ENCODE results near the gene TECPR1.

TECPR1 gene

GRCh38 chr7:98238976-98239375 lies 13.1 kb downstream of the TECPR1 start:
- Histone ChIP-seq H3K79me1 (ENCODE audit: low read length) (no peaks in the 10 kb centered on the region), H3K9ac (ENCODE audit: low read length) (no peak overlapping the region), H3K79me2 (ENCODE audit: control insufficient read depth, insufficient read depth, low read length) (no peaks in the 10 kb centered on the region), H4K8ac (ENCODE audit: low read depth, low read length) (no peak overlapping the region), H3K4ac (ENCODE audit: low read depth, low read length) (no peak overlapping the region), H3K18ac (ENCODE audit: low read length) (no peak overlapping the region), H2BK120ac (ENCODE audit: low read depth, low read length) (no peak overlapping the region), H3K23ac (ENCODE audit: low read length) (no peak overlapping the region), H2AK5ac (ENCODE audit: low read length) (no peak overlapping the region), H3K27ac (ENCODE audit: low read depth, low read length) (no peak overlapping the region), H3K36me3 (ENCODE audit: control insufficient read depth, insufficient read depth, low read length) (no peaks in the 10 kb centered on the region), H4K5ac (ENCODE audit: low read length) (no peak overlapping the region), H3K56ac (ENCODE audit: low read length) (no peak overlapping the region), H3K27me3 (ENCODE audit: insufficient read depth, low read length, poor library complexity) (no peaks in the 10 kb centered on the region), H2BK5ac (ENCODE audit: low read length) (no peak overlapping the region), H3K4me3 (ENCODE audit: low read length) (no peak overlapping the region), H3K4me1 (ENCODE audit: control insufficient read depth, low read depth, low read length) (no peaks in the 10 kb centered on the region), H3K4me2 (ENCODE audit: low read length) (no peak overlapping the region), H2BK15ac (replicated peaks; ENCODE audit: low read depth) (no peak overlapping the region)
- no peak for DNase-seq
- WGBS (ENCODE audit: extremely low coverage, insufficient coverage, low lambda C conversion rate): no CpG with 5 or more reads among the region's 9 CpGs

- Histone ChIP-seq H3K4ac (ENCODE audit: low read depth, low read length) (no peak overlapping the region), H3K23ac (ENCODE audit: low read length) (no peak overlapping the region), H3K4me3 (ENCODE audit: low read length) (no peak overlapping the region), H3K18ac (ENCODE audit: low read length) (no peak overlapping the region), H3K27me3 (ENCODE audit: insufficient read depth, low read length, poor library complexity) (no peaks in the 10 kb centered on the region), H3K36me3 (ENCODE audit: control insufficient read depth, insufficient read depth, low read length) (no peaks in the 10 kb centered on the region), H3K9ac (ENCODE audit: low read length) (no peak overlapping the region), H3K4me1 (ENCODE audit: control insufficient read depth, low read depth, low read length) (no peaks in the 10 kb centered on the region), H2BK15ac (replicated peaks; ENCODE audit: low read depth) (no peak overlapping the region), H4K5ac (ENCODE audit: low read length) (no peak overlapping the region), H3K79me1 (ENCODE audit: low read length) (no peaks in the 10 kb centered on the region), H4K8ac (ENCODE audit: low read depth, low read length) (no peak overlapping the region), H3K27ac (ENCODE audit: low read depth, low read length) (no peak overlapping the region), H2AK5ac (ENCODE audit: low read length) (no peak overlapping the region), H2BK5ac (ENCODE audit: low read length) (no peak overlapping the region), H2BK120ac (ENCODE audit: low read depth, low read length) (no peak overlapping the region), H3K56ac (ENCODE audit: low read length) (no peak overlapping the region), H3K4me2 (ENCODE audit: low read length) (no peak overlapping the region), H3K79me2 (ENCODE audit: control insufficient read depth, insufficient read depth, low read length) (no peaks in the 10 kb centered on the region)
- WGBS (ENCODE audit: extremely low coverage, insufficient coverage, low lambda C conversion rate): no CpG with 5 or more reads among the region's 4 CpGs
- DNase-seq: no peak
Measured at GRCh38 chr7:98238076-98238475, 14.0 kb downstream of the TECPR1 start.

- Histone ChIP-seq H3K56ac (ENCODE audit: low read length) (no peak overlapping the region), H3K18ac (ENCODE audit: low read length) (no peak overlapping the region), H3K27ac (ENCODE audit: low read depth, low read length) (no peak overlapping the region), H3K23ac (ENCODE audit: low read length) (no peak overlapping the region), H3K4me1 (ENCODE audit: control insufficient read depth, low read depth, low read length) (no peaks in the 10 kb centered on the region), H3K4me3 (ENCODE audit: low read length) (no peak overlapping the region), H4K5ac (ENCODE audit: low read length) (no peak overlapping the region), H2BK5ac (ENCODE audit: low read length) (no peak overlapping the region), H3K79me1 (ENCODE audit: low read length) (no peaks in the 10 kb centered on the region), H2AK5ac (ENCODE audit: low read length) (no peak overlapping the region), H2BK120ac (ENCODE audit: low read depth, low read length) (no peak overlapping the region), H3K79me2 (ENCODE audit: control insufficient read depth, insufficient read depth, low read length) (no peaks in the 10 kb centered on the region), H3K36me3 (ENCODE audit: control insufficient read depth, insufficient read depth, low read length) (no peaks in the 10 kb centered on the region), H3K9ac (ENCODE audit: low read length) (no peak overlapping the region), H3K4ac (ENCODE audit: low read depth, low read length) (no peak overlapping the region), H3K4me2 (ENCODE audit: low read length) (no peak overlapping the region), H4K8ac (ENCODE audit: low read depth, low read length) (no peak overlapping the region), H2BK15ac (replicated peaks; ENCODE audit: low read depth) (no peak overlapping the region), H3K27me3 (ENCODE audit: insufficient read depth, low read length, poor library complexity) (no peaks in the 10 kb centered on the region)
- DNase-seq: no peak
- WGBS (ENCODE audit: extremely low coverage, insufficient coverage, low lambda C conversion rate): no CpG with 5 or more reads among the region's 25 CpGs
Measured at GRCh38 chr7:98236355-98237185, 15.5 kb downstream of the TECPR1 start.

GRCh38 chr7:98235901-98236300 lies 16.1 kb downstream of the TECPR1 start:
- no CpG with 5 or more reads among the region's 11 CpGs for WGBS (ENCODE audit: extremely low coverage, insufficient coverage, low lambda C conversion rate)

GRCh38 chr7:98234429-98235147 lies 17.4 kb downstream of the TECPR1 start:
- no peak overlapping the region for H3K4ac ChIP-seq (ENCODE audit: low read depth, low read length)
- H3K4me1 ChIP-seq (ENCODE audit: control insufficient read depth, low read depth, low read length): no peaks in the 10 kb centered on the region
- H4K8ac ChIP-seq (ENCODE audit: low read depth, low read length): no peak overlapping the region
- H3K56ac ChIP-seq (ENCODE audit: low read length): no peak overlapping the region
- no peak overlapping the region for H3K9ac ChIP-seq (ENCODE audit: low read length)
- no peak overlapping the region for H3K27ac ChIP-seq (ENCODE audit: low read depth, low read length)
- no peak overlapping the region for H2BK120ac ChIP-seq (ENCODE audit: low read depth, low read length)
- no peak overlapping the region for H3K23ac ChIP-seq (ENCODE audit: low read length)
- H3K79me2 ChIP-seq (ENCODE audit: control insufficient read depth, insufficient read depth, low read length): no peaks in the 10 kb centered on the region
- no peaks in the 10 kb centered on the region for H3K79me1 ChIP-seq (ENCODE audit: low read length)
- DNase-seq: no peak
- H3K36me3 ChIP-seq (ENCODE audit: control insufficient read depth, insufficient read depth, low read length): no peaks in the 10 kb centered on the region
- no peak overlapping the region for H3K4me2 ChIP-seq (ENCODE audit: low read length)
- no peak overlapping the region for H2AK5ac ChIP-seq (ENCODE audit: low read length)
- no peak overlapping the region for H4K5ac ChIP-seq (ENCODE audit: low read length)
- WGBS (ENCODE audit: extremely low coverage, insufficient coverage, low lambda C conversion rate): no CpG with 5 or more reads among the region's 10 CpGs
- no peak overlapping the region for H2BK15ac ChIP-seq (replicated peaks; ENCODE audit: low read depth)
- no peaks in the 10 kb centered on the region for H3K27me3 ChIP-seq (ENCODE audit: insufficient read depth, low read length, poor library complexity)
- H2BK5ac ChIP-seq (ENCODE audit: low read length): no peak overlapping the region
- H3K4me3 ChIP-seq (ENCODE audit: low read length): no peak overlapping the region
- H3K18ac ChIP-seq (ENCODE audit: low read length): no peak overlapping the region

More at GRCh38 chr7:98235901-98236300, 16.1 kb downstream of the TECPR1 start:
- DNase-seq: no peak
- no peaks in the 10 kb centered on the region for H3K36me3 ChIP-seq (ENCODE audit: control insufficient read depth, insufficient read depth, low read length)
- no peak overlapping the region for H3K4me3 ChIP-seq (ENCODE audit: low read length)
- H3K18ac ChIP-seq (ENCODE audit: low read length): no peak overlapping the region
- H3K4me2 ChIP-seq (ENCODE audit: low read length): no peak overlapping the region
- no peaks in the 10 kb centered on the region for H3K4me1 ChIP-seq (ENCODE audit: control insufficient read depth, low read depth, low read length)
- no peak overlapping the region for H4K8ac ChIP-seq (ENCODE audit: low read depth, low read length)
- no peak overlapping the region for H2BK120ac ChIP-seq (ENCODE audit: low read depth, low read length)
- H2BK5ac ChIP-seq (ENCODE audit: low read length): no peak overlapping the region
- H3K79me2 ChIP-seq (ENCODE audit: control insufficient read depth, insufficient read depth, low read length): no peaks in the 10 kb centered on the region
- H2BK15ac ChIP-seq (replicated peaks; ENCODE audit: low read depth): no peak overlapping the region
- H3K56ac ChIP-seq (ENCODE audit: low read length): no peak overlapping the region
- H3K27me3 ChIP-seq (ENCODE audit: insufficient read depth, low read length, poor library complexity): no peaks in the 10 kb centered on the region
- H2AK5ac ChIP-seq (ENCODE audit: low read length): no peak overlapping the region
- H3K79me1 ChIP-seq (ENCODE audit: low read length): no peaks in the 10 kb centered on the region
- H4K5ac ChIP-seq (ENCODE audit: low read length): no peak overlapping the region
- H3K23ac ChIP-seq (ENCODE audit: low read length): no peak overlapping the region
- no peak overlapping the region for H3K27ac ChIP-seq (ENCODE audit: low read depth, low read length)
- H3K9ac ChIP-seq (ENCODE audit: low read length): no peak overlapping the region
- no peak overlapping the region for H3K4ac ChIP-seq (ENCODE audit: low read depth, low read length)

Measured in mesendoderm (in vitro differentiated cells).